GM23248 (cell line): ENCODE measurements around the gene ME2.

Source experiments
- EZH2 ChIP-seq: fragments of 200-600 bp; sonication (generic); IDR thresholded peaks from 2 replicates; pipeline ENCODE4 v1.6.1; 2018; ENCODE audit warnings: antibody characterized with exemption, mild to moderate bottlenecking; ENCODE audit not compliant: insufficient read depth, poor library complexity, severe bottlenecking
- EZH2phosphoT487 ChIP-seq: fragments of 200-600 bp; sonication (generic); IDR thresholded peaks from 2 replicates; pipeline ENCODE4 v1.6.1; 2018; ENCODE audit warnings: antibody characterized with exemption, moderate library complexity, mild to moderate bottlenecking, low read depth; ENCODE audit not compliant: insufficient read depth

DNA sequence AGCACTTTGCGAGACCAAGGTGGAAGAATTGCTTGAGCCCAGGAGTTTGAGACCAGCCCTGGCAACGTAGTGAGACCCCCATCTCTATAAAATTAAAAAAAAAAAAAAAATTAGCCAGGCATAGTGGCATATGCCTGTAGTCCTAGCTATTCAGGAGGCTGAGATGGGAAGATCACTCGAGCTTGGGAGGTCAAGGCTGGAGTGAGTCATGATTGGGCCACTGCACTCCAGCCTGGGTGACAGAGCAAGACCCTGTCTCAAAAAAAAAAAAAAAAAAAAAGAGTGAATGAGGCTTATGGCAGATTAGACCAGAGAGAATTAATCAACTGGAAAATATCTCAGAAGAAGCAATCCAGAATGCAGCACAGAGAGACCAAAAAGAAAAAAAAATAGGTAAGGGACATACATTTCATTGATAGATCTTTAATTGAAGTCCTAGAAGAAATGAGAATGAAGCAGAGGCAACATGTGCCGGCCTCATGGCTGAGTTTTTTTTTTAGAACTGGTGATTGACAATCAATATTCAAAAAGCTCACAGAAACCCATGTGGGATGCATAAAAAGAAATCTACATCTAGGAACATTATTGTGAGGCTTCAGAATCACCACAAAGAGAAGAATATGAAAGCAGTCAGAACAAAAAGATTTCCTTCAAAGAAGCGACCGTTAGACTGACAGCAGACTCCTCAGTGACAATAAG lies 56.7 kb downstream of the ME2 start:
- TF ChIP-seq EZH2: no peak
- no peak for TF ChIP-seq EZH2phosphoT487
